Measurements from ENCODE around the gene CDH6.

DNA sequence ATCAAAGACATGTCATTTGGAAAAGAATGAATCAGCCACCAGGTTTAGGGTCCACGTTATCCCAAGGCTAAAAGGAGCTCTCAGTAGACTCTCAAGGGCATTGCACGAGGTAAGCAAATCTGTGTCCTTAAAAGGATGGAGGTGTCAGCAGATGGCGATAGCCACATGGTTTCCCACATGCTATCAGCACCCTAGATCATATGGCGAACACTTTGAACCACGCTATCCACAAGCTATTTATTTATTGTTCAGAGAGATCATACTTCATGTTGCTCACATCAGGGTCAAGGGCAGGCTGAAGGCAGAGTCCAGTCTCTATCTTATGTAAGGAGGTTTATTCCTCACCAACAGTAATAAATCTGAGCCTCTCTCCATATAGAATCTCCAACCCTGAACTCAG, 43.7 kb downstream of the CDH6 start:
- TF ChIP-seq YY1 (IDR thresholded peaks at IDR 0.05; ENCODE audit: insufficient read depth, insufficient read length) (no peak), ZNF274 (IDR thresholded peaks at IDR 0.05; ENCODE audit: low read depth, low read length) (no peak)

All from NT2/D1 (cell line).